HS-27A (cell line): Measurements from ENCODE around the gene H1-8.

Experiments
- DNase-seq: peaks from one replicate; pipeline ENCODE4 v3.0.0-alpha.2; 2012; ENCODE audit warnings: low read depth, missing footprints

H1-8 gene

GRCh38 chr3:129556358-129556695 lies 13.4 kb downstream of the H1-8 start:
- no peak for DNase-seq

GRCh38 chr3:129556890-129557547 lies 14.0 kb downstream of the H1-8 start:
- DNase-seq: no peak

GRCh38 chr3:129557548-129557894 lies 14.5 kb downstream of the H1-8 start:
- no peak for DNase-seq

- no peak for DNase-seq
Observed at GRCh38 chr3:129558081-129558771, 15.3 kb downstream of the H1-8 start.

GRCh38 chr3:129558772-129559564 lies 16.0 kb downstream of the H1-8 start:
- DNase-seq: peak; percentile 54

- no peak for DNase-seq
Observed at GRCh38 chr3:129559565-129560079, 16.6 kb downstream of the H1-8 start.

DNA sequence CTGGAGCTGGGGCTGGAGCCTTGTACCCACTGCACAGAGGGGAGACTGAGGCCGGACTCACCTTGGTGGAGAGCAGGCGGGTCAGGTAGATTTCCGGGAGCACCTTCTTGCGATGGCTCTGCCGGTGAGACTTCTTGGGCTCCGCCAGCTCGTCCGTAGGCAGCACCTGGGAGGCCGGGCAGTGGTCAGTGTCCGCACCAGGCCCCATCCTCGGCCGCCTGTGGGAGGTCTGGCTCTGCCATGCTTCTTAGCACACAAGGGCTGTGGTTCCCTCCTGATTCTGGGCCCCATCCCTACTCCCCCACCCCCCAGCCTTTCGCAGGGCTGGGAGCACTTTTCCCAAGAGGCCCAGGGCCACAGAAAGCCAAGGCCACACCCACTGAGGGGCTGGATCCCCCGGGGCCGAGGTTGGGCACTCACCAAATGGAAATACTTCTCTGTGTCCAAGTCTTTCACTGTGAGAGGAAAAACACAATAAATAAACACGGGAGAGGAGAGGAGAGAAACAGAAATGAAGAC lies 17.4 kb downstream of the H1-8 start:
- no peak for DNase-seq

- peak; percentile 12 for DNase-seq
Observed at GRCh38 chr3:129560911-129561594, 18.1 kb downstream of the H1-8 start.

DNA sequence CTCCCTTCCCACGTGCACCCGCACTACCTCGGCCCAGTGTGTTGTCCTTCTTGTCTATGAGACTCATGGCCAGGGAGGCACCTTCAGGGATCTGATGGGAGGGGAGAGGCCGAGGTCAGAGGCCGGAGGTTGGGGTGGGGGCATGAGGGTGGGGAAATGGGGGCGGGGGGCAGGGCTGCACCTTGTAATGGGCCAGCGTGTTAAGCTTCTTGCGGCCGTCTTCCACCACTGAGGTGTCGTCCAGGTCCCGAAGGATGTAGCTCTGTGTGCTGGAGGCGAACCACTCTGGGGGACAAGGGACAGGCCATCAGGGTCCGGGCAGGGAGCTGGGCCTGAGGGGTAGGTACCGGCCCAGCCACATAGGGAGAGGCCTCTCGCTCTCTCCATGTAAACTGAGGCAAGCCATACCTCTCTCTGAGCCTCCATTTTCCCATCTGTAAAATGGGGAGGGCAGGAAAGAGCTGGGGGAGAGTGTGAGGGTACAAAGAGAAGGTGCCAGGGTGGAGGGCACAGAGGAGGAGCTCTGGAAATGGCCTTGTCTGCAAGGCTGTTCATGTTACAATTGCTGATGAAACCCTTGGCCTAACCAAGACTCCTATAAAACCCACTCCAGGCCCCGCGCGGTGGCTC lies 18.8 kb downstream of the H1-8 start:
- no peak for DNase-seq

DNA sequence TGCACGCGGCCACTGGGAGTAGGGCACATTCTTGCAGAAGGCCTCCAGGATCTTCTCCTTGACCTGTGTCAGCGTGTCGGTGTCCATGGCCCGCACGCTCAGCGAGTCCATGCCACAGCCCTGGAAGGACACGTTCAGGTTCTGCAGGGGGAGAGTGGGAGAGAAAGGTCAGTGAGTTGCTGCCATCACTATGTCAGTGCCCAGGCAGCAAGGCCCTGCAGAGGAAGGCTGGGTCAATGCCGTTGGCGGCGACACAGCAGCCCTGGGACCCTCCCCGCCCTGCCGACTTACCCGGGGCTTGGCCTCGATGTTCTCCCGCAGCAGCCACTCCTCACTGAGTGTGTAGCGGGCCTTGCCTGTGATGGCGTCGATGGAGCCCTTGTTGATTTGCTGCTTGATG lies 19.8 kb downstream of the H1-8 start:
- DNase-seq: no peak

GRCh38 chr3:129563332-129563731 lies 20.4 kb downstream of the H1-8 start:
- DNase-seq: no peak

DNA sequence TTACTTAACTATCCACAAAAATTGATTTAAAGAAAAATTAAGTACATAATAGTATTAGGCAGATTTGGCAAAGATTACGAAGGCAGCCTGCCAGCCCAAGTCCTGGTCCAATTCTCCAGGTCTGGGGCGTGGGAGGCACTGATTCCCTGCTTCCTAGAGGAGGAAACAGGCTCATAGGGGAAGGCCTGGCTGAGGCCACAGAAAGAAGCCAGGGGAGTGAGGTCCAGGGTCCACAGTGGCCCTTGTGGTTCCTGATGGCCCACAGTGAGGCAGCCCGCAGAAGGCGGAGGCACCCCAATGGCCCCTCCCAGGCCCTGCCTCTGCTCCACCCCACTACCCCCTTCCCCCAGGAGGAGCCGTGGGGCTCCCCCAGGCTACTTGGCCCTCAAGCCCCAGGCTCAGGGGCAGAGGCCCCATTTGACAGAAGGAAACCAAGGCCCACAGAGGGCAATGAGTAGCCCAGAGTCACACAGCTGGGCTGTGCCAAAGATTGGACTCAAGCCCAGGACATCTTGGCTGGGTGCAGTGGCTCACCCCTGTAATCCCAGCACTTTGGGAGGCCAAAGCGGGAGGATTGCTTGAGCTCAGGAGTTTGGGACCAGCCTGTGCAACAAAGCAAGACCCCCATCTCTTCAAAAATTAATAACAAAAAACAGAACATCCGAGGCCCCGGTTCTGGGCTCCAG lies 21.0 kb downstream of the H1-8 start:
- no peak for DNase-seq

DNA sequence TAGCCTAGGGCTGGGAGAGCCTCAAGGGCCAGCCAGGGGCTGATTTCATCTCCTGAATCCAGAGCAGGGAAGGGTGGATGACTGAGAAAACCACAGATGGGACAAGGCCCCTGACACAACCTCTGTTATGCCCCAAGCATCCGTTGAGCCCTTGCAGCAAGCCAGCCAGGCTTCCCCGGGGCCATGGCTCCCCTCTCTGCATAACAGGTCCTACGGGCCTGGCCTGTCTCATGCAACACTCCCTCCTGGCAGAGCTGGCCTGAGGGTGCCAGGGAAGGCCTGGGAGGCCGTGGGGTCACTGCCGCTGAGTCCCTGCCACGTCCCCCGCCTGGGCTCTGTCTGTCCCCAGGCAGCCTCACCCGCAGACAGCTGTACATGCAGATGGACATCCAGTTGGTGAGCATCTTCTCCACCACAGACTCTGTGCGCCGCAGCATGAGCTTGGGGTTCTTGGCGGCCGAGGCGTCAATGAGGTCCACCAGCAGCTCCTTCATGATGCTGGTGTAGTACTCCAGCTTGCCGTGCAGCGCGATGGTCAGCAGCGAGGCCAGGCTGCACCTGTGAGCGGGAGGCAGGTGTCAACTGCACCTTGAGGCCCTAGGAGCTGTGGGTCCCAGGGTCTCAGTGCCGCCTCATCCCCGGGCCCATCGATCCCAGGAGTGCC lies 22.1 kb downstream of the H1-8 start:
- no peak for DNase-seq

- no peak for DNase-seq
Observed at GRCh38 chr3:129565902-129566301, 22.9 kb downstream of the H1-8 start.

GRCh38 chr3:129567176-129567705 lies 24.3 kb downstream of the H1-8 start:
- no peak for DNase-seq

GRCh38 chr3:129567939-129568338 lies 25.0 kb downstream of the H1-8 start:
- no peak for DNase-seq

GRCh38 chr3:129569856-129570255 lies 26.9 kb downstream of the H1-8 start:
- no peak for DNase-seq

DNA sequence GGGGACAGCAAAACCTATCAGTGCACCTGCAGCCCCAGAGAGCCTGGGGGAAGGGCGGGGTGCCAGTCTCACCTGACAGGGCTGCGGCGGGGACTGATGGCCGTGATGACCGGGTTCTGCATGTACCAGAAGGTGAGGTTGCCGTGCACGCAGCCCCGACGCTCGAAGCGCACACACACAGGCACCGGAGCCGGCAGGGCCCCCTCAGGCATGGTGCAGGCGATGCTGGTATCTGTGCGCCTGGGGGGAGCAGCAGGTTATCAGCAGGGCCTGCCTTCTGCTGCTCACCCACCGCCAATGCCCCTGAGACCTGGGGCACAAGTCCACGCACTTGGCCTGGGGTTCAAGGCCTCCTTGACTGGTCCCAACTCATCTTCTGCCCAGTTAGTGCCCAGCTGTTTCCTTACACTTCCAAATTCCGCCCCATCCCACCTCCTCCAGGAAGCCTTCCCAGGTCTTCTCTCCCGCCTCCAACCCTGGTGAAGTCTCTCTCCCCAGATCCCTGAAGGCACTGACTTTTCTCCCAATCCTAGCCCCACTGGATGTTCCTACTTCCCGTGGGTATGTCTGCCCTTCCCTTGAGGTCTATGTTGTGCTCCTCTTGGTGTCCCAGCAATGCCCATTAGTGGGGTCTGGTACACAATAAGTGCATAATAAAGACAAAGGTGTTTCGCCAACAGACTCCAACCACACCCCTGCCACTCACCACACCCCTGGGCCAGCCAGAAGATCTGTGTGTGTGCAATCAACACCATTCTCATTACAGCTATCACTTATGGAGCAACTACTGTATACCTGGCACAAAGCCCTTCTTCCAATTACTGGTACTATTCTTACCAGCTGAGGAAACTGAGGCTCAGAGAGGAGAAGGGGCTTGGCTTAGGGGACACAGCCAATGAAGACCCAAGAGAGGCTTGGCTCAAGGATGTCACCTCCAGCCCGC lies 28.9 kb downstream of the H1-8 start:
- no peak for DNase-seq

DNA sequence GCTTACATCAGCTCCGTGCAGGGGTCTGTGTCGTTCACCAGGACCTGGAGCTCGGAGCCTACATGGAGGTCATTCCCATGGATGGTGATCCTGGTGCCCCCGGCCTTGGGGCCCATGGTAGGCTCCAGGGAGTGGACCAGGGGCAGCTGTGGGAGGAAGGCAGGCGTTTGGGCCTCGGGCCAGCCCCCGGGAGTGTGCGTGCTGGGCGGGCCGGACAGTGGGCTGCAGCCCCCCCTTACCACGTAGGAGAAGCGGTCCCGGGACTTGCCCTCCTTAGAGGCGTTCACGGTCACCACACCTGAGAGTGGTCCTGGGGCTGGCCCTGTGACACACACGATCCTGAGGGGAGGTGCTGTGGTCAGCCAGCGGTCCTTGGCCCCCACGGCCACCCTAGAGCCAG lies 29.6 kb downstream of the H1-8 start:
- no peak for DNase-seq
